Gastroesophageal sphincter (tissue), 3 donors: ENCODE measurements around the gene FLYWCH1.
A peak's percentile ranks its signal among the peaks of the same experiment; 100 is the strongest.

Experiments used
- POLR2AphosphoS5 ChIP-seq: sonication (generic); formaldehyde crosslinking; IDR thresholded peaks from one replicate; pipeline ENCODE4 v1.6.1; 2017; ENCODE audit warnings: antibody characterized with exemption
- TF ChIP-seq, protein P1 (sequence below), 4 experiments: fragments of 200-600 bp in 2 of 4; fragments of 450-650 bp in 2 of 4; sonication (generic) in 1 of 4; IDR thresholded peaks; one replicate each; pipeline ENCODE4 v1.5.1; 2017 to 2019; ENCODE audit warnings: antibody characterized with exemption in 4 of 4, mild to moderate bottlenecking in 2 of 4, moderate library complexity in 2 of 4

DNA sequence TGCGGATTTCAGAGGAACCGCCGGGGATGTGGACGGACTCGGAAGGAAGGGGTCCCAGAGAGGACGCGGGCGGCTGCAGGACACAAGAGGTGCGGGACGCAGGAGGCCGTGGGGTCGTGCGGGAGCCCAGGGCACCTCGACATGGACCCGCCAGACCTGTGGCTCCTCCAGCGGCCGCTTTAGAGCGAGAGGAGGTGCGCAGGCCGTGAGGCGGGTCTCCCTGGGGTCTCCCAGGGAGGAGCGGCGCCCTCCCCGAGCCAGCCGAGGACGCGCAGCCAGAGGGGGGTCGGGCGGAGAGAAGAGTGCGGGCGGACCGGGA, 6.8 kb upstream of the FLYWCH1 start:
- TF ChIP-seq, protein P1, sequence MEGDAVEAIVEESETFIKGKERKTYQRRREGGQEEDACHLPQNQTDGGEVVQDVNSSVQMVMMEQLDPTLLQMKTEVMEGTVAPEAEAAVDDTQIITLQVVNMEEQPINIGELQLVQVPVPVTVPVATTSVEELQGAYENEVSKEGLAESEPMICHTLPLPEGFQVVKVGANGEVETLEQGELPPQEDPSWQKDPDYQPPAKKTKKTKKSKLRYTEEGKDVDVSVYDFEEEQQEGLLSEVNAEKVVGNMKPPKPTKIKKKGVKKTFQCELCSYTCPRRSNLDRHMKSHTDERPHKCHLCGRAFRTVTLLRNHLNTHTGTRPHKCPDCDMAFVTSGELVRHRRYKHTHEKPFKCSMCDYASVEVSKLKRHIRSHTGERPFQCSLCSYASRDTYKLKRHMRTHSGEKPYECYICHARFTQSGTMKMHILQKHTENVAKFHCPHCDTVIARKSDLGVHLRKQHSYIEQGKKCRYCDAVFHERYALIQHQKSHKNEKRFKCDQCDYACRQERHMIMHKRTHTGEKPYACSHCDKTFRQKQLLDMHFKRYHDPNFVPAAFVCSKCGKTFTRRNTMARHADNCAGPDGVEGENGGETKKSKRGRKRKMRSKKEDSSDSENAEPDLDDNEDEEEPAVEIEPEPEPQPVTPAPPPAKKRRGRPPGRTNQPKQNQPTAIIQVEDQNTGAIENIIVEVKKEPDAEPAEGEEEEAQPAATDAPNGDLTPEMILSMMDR (IDR thresholded peaks at IDR 0.05) = peak in 1 of 4 experiments; percentile 23
- TF ChIP-seq POLR2AphosphoS5 = no peak
